IPS-18a (cell line): ENCODE results near the gene SLC24A3.

Experiments used
- H3K27ac ChIP-seq: one replicate; pipeline ENCODE4 v1.5.1; 2013; ENCODE audit warnings: low read length
- H3K27me3 ChIP-seq: one replicate; pipeline ENCODE4 v1.6.1; 2013; ENCODE audit warnings: mild to moderate bottlenecking, low read length; ENCODE audit not compliant: control insufficient read depth, insufficient read depth
- H3K36me3 ChIP-seq: one replicate; pipeline ENCODE4 v1.6.1; 2013; ENCODE audit warnings: low read depth, low read length; ENCODE audit not compliant: control insufficient read depth
- H3K4me1 ChIP-seq: one replicate; pipeline ENCODE4 v1.6.1; 2013; ENCODE audit warnings: low read depth, low read length; ENCODE audit not compliant: control insufficient read depth
- H3K4me3 ChIP-seq: one replicate; pipeline ENCODE4 v1.5.1; 2013; ENCODE audit warnings: low read length
- H3K9ac ChIP-seq: one replicate; pipeline ENCODE4 v1.6.1; 2013; ENCODE audit warnings: mild to moderate bottlenecking, low read length, moderate library complexity
- H3K9me3 ChIP-seq: one replicate; pipeline ENCODE4 v1.6.1; 2013; ENCODE audit warnings: low read depth, low read length; ENCODE audit not compliant: control insufficient read depth

Gene SLC24A3

DNA sequence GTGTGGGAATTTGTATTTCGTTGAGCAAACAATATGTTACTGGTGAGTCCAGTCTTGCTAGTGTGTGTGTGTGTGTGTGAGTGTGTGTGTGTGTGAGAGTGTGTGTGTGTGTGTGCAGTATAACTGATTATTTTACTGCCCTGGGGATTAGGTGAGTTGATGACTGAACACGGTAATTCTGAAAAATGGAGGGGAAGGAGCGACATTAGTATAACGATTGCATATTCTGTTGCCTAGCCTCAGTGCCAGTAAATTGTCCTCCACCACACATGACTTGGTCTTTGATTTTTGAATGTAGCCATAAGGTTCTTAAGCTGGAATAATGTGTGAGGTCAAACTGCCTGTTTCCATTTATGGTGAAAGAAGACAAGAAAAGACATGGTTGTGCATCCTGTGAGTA, 121.1 kb downstream of the SLC24A3 start:
- Histone ChIP-seq H3K4me3 (no peak overlapping the region), H3K27me3 (no peaks in the 10 kb centered on the region), H3K9me3 (no peaks in the 10 kb centered on the region)

DNA sequence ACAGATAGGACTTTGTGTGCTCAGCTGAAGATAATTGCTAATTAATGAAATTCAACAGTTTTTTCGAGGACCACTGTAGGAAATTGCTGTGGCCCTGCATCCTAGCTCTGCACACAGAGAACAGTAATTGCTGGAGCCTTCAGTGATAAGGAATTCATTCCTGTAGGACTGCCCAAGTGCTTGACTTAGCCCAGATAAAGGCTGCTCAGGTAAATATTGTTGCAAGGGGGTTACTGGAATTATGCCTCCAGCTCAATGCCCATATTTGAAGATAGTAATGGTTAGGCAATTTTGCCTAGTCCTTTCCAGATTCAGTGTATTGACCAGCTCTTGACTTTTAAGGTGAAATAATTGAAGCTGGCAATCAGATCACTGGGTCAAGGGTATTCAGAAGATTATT, 122.9 kb downstream of the SLC24A3 start:
- Histone ChIP-seq H3K9me3 (no peaks in the 10 kb centered on the region), H3K36me3 (no peaks in the 10 kb centered on the region), H3K27ac (no peak overlapping the region), H3K27me3 (no peaks in the 10 kb centered on the region), H3K9ac (no peak overlapping the region), H3K4me1 (no peaks in the 10 kb centered on the region), H3K4me3 (no peak overlapping the region)

More for the DNA sequence above, 121.1 kb downstream of the SLC24A3 start:
- no peaks in the 10 kb centered on the region for H3K36me3 ChIP-seq
- H3K4me1 ChIP-seq, result no peaks in the 10 kb centered on the region
- no peak overlapping the region for H3K27ac ChIP-seq
- no peak overlapping the region for H3K9ac ChIP-seq

DNA sequence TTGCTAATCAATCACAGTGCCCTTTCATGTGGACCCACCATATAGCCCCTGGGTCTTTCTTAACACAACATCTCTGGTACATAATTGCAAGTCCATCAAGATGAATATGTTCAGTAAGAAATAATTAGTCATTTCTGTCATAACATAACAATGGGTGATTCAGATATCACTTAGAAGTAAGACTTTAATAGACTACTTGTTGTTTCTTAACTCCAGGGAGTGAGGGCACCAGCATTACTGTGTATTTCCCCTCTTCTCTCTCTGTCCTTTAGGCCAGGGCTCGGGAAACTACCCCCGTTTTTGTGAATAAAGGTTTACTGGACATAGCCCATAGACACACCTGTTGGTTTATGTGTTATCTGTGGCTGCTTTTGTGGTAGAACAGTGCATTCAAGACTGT, 123.5 kb downstream of the SLC24A3 start:
- Histone ChIP-seq H3K27me3 (no peaks in the 10 kb centered on the region), H3K4me3 (no peak overlapping the region), H3K27ac (no peak overlapping the region), H3K4me1 (no peaks in the 10 kb centered on the region), H3K9me3 (no peaks in the 10 kb centered on the region), H3K9ac (no peak overlapping the region), H3K36me3 (no peaks in the 10 kb centered on the region)

DNA sequence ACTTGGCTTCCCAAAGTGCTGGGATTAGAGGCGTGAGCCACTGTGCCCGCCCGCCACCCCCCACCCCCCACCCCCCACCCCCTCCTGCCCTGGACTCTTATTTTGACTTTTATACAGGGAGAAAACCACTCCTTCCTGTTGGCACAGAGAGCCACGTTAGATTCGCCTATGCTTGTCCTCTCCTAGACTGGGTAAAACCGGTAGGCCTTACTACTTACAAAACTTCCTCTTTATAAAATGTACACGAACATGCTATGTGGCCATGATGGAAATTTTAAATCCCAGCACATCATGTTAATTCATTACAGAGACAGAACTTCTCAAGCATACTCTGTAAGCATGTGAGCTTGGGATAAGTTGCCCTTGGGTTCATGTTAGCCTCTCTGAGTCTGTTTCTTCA, 124.2 kb downstream of the SLC24A3 start:
- Histone ChIP-seq H3K9ac (no peak overlapping the region), H3K27me3 (no peaks in the 10 kb centered on the region), H3K4me3 (no peak overlapping the region), H3K9me3 (no peaks in the 10 kb centered on the region), H3K27ac (no peak overlapping the region), H3K4me1 (no peaks in the 10 kb centered on the region), H3K36me3 (no peaks in the 10 kb centered on the region)

DNA sequence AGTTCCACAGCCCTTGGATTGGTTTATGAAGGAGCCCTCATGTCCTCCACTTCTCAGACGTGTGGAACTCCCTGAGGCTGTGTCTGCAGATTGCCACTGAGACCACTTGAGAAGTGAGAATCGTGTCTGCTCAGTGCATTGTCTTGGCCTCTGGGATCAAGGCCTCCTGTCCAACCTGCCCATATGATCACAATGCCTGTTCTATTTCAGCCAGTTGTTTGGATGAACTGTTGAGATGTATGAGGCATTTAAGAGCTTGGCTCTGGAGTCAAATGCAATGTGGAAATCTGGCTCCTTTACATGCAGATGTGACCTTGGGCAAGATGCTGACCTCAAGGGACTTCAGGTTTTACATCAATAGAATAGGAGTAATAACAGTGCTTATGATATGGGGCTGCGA, 125.9 kb downstream of the SLC24A3 start:
- H3K4me1 ChIP-seq, result no peaks in the 10 kb centered on the region
- H3K9ac ChIP-seq, result no peak overlapping the region
- no peak overlapping the region for H3K4me3 ChIP-seq
- H3K36me3 ChIP-seq, result no peaks in the 10 kb centered on the region
- no peak overlapping the region for H3K27ac ChIP-seq
- H3K27me3 ChIP-seq, result no peaks in the 10 kb centered on the region
- no peaks in the 10 kb centered on the region for H3K9me3 ChIP-seq

DNA sequence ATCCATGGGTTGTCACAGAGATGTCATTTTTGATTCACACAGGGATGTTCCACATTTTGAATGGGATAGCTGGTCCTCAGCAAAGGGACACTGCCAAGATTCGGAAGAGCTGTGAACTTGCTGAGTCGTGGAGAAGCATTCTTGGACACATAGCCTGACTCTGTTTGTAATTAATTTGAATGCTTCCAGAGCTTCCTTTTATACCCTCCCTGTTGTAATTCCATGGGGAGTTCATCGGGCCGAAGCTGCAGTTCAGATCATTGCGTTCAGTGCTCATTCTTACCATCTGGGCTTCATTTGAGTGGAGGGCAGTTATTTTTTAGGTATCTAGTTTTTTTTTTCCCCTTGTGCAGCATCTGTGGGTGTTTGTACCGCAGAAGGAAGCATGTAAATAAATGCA, 126.5 kb downstream of the SLC24A3 start:
- H3K27me3 ChIP-seq, result no peaks in the 10 kb centered on the region
- H3K9me3 ChIP-seq, result no peaks in the 10 kb centered on the region
- H3K4me1 ChIP-seq, result no peaks in the 10 kb centered on the region
- no peaks in the 10 kb centered on the region for H3K36me3 ChIP-seq
- no peak overlapping the region for H3K9ac ChIP-seq
- H3K4me3 ChIP-seq, result no peak overlapping the region
- no peak overlapping the region for H3K27ac ChIP-seq

DNA sequence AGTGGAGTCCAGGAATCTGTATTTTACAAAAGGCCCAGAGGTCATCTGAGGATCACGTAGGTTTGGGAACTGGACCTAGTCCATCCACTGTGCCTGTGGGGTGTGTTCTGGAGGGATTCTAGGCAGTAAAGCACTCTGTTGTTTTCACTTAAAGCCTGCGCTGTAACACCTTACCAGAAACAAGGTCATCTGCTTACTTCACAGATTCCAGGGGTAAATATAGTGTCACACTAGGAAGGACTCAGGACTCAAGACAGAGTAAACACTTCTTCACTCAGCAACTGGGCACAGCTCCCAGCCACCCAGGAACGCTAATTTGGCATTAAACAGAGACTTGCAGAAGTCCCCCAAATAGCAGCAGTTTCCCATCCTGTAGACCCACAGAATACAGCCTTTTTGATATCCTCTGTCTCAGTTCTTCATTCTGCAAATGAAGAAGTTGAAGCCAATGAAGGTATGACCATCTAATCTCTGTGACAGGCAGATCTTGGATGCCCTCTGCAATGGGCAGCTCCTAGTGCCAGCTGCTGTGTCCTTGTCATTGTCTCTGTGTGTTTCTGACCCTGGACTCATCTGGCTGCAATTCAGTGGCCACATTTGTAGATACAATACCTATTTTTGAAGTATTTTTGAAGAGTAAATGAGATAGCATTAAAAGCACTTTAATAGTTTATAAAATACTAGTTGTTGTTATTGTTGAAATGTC, 129.1 kb downstream of the SLC24A3 start:
- H3K4me1 ChIP-seq, result no peaks in the 10 kb centered on the region
- no peak overlapping the region for H3K27ac ChIP-seq
- no peak overlapping the region for H3K9ac ChIP-seq
- H3K4me3 ChIP-seq, result no peak overlapping the region
- no peaks in the 10 kb centered on the region for H3K36me3 ChIP-seq
- no peaks in the 10 kb centered on the region for H3K9me3 ChIP-seq
- no peaks in the 10 kb centered on the region for H3K27me3 ChIP-seq

DNA sequence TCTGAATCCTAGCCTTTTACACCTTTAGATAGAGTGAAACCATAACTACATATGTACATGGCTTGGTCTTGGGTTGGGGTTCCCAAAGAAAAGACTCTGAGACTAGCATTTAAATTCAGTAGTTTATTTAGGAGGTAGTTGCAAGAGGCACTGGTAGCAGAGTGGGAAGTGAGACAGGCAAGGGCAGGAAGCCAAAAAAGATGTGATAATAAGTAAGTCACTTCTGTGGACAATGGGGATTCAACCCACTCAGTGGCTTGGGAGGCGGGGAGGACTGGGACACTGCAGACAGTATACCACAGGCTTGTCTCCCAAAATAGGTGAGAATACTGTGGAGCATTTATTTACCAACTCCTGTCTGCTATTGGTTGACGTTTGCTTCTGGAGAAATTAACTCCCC, 131.9 kb downstream of the SLC24A3 start:
- H3K9ac ChIP-seq, result no peak overlapping the region
- H3K4me1 ChIP-seq, result no peaks in the 10 kb centered on the region
- no peak overlapping the region for H3K4me3 ChIP-seq
- no peaks in the 10 kb centered on the region for H3K36me3 ChIP-seq
- no peaks in the 10 kb centered on the region for H3K9me3 ChIP-seq
- no peak overlapping the region for H3K27ac ChIP-seq
- H3K27me3 ChIP-seq, result no peaks in the 10 kb centered on the region

DNA sequence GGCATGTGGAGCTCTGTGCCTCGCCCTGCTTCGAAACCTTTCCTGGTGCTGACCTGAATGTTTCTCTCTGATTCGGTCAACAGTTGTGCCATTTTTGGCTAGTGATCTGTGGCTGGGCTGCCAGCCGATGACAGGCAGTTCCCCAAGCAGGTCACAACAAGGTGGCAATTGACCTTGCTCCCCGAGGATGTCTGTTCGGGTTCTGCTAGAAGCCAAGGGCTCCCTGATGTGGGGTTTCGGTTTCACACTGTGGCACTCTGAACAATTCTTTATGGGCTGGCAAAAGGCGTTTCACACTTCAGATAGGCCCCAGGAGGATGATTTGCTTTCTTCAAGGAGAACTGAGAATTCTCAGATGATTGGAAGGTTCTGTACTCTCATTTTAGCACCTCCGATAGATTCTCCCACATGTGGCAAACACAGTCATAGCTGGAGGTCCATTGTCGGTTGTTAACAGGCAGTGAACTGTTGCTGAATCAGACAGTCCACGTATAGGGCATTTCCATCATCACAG, 135.6 kb downstream of the SLC24A3 start:
- Histone ChIP-seq H3K27me3 (no peaks in the 10 kb centered on the region), H3K9ac (no peak overlapping the region), H3K36me3 (no peaks in the 10 kb centered on the region), H3K4me3 (no peak overlapping the region), H3K4me1 (no peaks in the 10 kb centered on the region), H3K9me3 (no peaks in the 10 kb centered on the region), H3K27ac (no peak overlapping the region)

DNA sequence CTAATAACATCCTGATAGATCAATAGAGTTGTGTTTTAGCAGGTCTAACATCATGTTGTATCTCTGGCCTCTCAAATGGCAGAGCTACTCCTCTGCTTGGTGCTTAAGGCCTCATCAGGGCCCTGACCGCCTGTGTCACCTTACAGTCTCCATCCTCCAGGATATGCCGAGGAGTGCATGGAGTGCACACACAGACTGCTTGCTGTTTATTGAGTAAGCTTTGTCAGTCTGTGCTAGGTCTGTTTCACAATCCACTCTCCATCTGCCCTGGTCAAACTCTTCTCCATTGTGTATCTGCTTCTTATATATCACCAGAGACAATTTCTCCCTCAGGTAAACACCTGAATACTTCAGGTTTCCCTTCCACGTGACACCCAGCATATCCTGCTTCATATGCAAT, 136.1 kb downstream of the SLC24A3 start:
- Histone ChIP-seq H3K9me3 (no peaks in the 10 kb centered on the region), H3K27me3 (no peaks in the 10 kb centered on the region), H3K27ac (no peak overlapping the region), H3K4me1 (no peaks in the 10 kb centered on the region), H3K9ac (no peak overlapping the region), H3K4me3 (no peak overlapping the region), H3K36me3 (no peaks in the 10 kb centered on the region)

DNA sequence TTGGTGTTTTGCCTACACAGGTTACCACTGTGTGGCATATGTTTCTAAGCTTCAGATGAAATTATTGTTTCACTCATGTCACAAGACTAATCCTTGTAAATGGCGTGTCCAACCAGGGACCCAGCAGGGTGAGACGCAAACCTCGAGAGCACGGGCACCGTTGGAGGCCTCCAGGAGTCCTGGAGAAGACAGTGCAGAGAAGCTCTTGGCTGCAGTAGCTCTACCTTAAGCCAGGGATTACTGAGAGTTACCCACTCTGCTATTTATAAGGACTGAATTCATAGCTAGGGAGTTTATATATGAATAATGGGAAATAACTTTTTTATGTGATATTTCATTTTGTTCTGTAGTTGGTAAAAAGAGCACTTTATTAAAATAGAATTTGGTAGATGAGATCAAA, 137.4 kb downstream of the SLC24A3 start:
- Histone ChIP-seq H3K4me3 (no peak overlapping the region), H3K9ac (no peak overlapping the region), H3K4me1 (no peaks in the 10 kb centered on the region), H3K36me3 (no peaks in the 10 kb centered on the region), H3K9me3 (no peaks in the 10 kb centered on the region), H3K27ac (no peak overlapping the region), H3K27me3 (no peaks in the 10 kb centered on the region)

DNA sequence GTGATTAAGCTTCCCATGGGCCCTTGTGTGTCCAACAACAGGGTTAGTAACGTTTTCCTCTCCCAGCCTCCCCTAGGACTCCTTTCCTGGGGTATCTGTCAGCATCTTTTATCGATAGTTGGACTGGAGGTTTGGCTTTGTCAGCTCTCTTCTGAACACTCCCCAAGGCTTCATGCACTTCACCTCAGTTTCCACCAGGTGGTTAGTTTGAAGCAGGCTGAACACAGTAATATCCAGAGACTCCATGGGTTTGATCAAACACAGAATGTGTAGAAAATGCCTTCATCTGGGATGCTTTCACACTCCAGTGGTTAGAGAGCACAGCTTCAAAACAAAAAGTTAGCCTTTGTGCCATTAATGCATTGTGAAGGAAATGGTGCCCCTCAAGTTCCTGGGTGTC, 139.1 kb downstream of the SLC24A3 start:
- H3K27ac ChIP-seq, result no peak overlapping the region
- no peaks in the 10 kb centered on the region for H3K36me3 ChIP-seq
- H3K27me3 ChIP-seq, result no peaks in the 10 kb centered on the region
- no peak overlapping the region for H3K4me3 ChIP-seq
- no peaks in the 10 kb centered on the region for H3K4me1 ChIP-seq
- H3K9ac ChIP-seq, result no peak overlapping the region
- no peaks in the 10 kb centered on the region for H3K9me3 ChIP-seq
